CD4-positive, alpha-beta T cell (primary cell): Measurements from ENCODE around the gene KRTAP5-1. TPM values are rescaled to one million over a fixed set of nuclear protein-coding genes. Genes with fewer than 3 reads are reported as not detected.
"Not testable (repeated sequence)": the region's sequence is repeated elsewhere in the genome, so short reads cannot be mapped to it uniquely, and the experiment has no call there.

Experiments
- ATAC-seq: fragments of 200-7000 bp; cut with Tn5 transposase; one replicate; pipeline ENCODE4 v1.10.0; 2022; ENCODE audit warnings: mild to moderate bottlenecking; ENCODE audit not compliant: poor library complexity
- CTCF ChIA-PET: fragments of 350-600 bp; sonication (Branson Sonifier 250); formaldehyde crosslinking; loops from one replicate; lab custom pipeline; 2021; ENCODE audit warnings: antibody characterized with exemption, inconsistent platforms; lab: Charles Lee
- POLR2A ChIA-PET: fragments of 350-600 bp; sonication (Branson Sonifier 250); formaldehyde crosslinking; loops from one replicate; lab custom pipeline; 2021; ENCODE audit warnings: antibody characterized with exemption, inconsistent platforms; lab: Charles Lee
- DNase-seq, 14 experiments: peaks; one replicate each; pipeline ENCODE4 v3.0.0-alpha.2; 2013 to 2020; ENCODE audit warnings: mixed read lengths in 2 of 14
- H3K27ac ChIP-seq, 2 donors: one replicate each; pipeline versions ENCODE4 v1.5.1 to v1.7.0; 2013; ENCODE audit warnings: low read length in 2 of 2, low read depth in 1 of 2, mild to moderate bottlenecking in 1 of 2
- H3K27me3 ChIP-seq, 2 experiments: 1 replicate in 1 of 2; 2 replicates in 1 of 2; pipeline versions ENCODE4 v1.6.1 to v1.7.0; 2013; ENCODE audit warnings: low read length in 2 of 2, control low read depth in 1 of 2, mild to moderate bottlenecking in 1 of 2, moderate library complexity in 1 of 2; ENCODE audit not compliant: insufficient read depth in 2 of 2, control insufficient read depth in 1 of 2
- H3K36me3 ChIP-seq: one replicate; pipeline ENCODE4 v1.6.1; 2013; ENCODE audit warnings: low read length, control low read depth; ENCODE audit not compliant: insufficient read depth
- H3K4me1 ChIP-seq: one replicate; pipeline ENCODE4 v1.6.1; 2013; ENCODE audit warnings: low read length, control low read depth; ENCODE audit not compliant: insufficient read depth
- H3K4me3 ChIP-seq: one replicate; pipeline ENCODE4 v1.5.1; 2013; ENCODE audit warnings: mild to moderate bottlenecking, low read length, moderate library complexity
- H3K9me3 ChIP-seq, 2 experiments: 1 replicate in 1 of 2; 2 replicates in 1 of 2; pipeline versions ENCODE4 v1.6.1 to v1.7.0; 2013; ENCODE audit warnings: low read length in 2 of 2, mild to moderate bottlenecking in 2 of 2, control low read depth in 1 of 2, moderate library complexity in 1 of 2; ENCODE audit not compliant: control insufficient read depth in 1 of 2, insufficient read depth in 1 of 2
- H3K27ac Mint-ChIP-seq: one replicate; pipeline ENCODE4 v1.8.0; 2020; ENCODE audit warnings: mixed read lengths
- H3K27me3 Mint-ChIP-seq: one replicate; pipeline ENCODE4 v1.8.0; 2021; ENCODE audit warnings: mixed read lengths
- H3K36me3 Mint-ChIP-seq: one replicate; pipeline ENCODE4 v1.8.0; 2021; ENCODE audit warnings: low read depth, mixed read lengths
- H3K4me1 Mint-ChIP-seq: one replicate; pipeline ENCODE4 v1.8.0; 2021; ENCODE audit warnings: low read depth, mixed read lengths
- H3K4me3 Mint-ChIP-seq: one replicate; pipeline ENCODE4 v1.8.0; 2020; ENCODE audit warnings: mild to moderate bottlenecking, mixed read lengths
- H3K9me3 Mint-ChIP-seq: one replicate; pipeline ENCODE4 v1.8.0; 2020; ENCODE audit warnings: mixed read lengths
- CTCF ChIP-seq: fragments of 200-600 bp; IDR thresholded peaks from one replicate; pipeline ENCODE4 v1.8.0; 2022; ENCODE audit warnings: antibody characterized with exemption, mild to moderate bottlenecking
- intact Hi-C, 2 experiments: fragments of 100-400 bp; cut with DNase I in 1 of 2; cut with micrococcal nuclease in 1 of 2; formaldehyde crosslinking; loops; one replicate each; pipeline versions ENCODE4 v1.15.1 to v1.9.0; 2023 to 2025; cut with DNase I, micrococcal nuclease
- total RNA-seq, 174 experiments: library from RNA in 2 of 174; stranded (reverse) in 2 of 174; gene quantifications; one replicate each; pipeline ENCODE4 v1.2.3 and lab custom pipeline; 2021 to 2026

Gene KRTAP5-1
- total RNA-seq, 2 experiments from 2014 or later = not detected

- Histone ChIP-seq H3K36me3 (no peaks in the 10 kb centered on the region), H3K27me3 (peaks cover 4 to 10% of the 10 kb centered on the region in 2 experiments), H3K27ac (no peak overlapping the region), H3K9me3 (no peaks in the 10 kb centered on the region), H3K4me1 (peaks cover 7% of the 10 kb centered on the region), H3K4me3 (no peak overlapping the region)
- DNase-seq (no peak), ATAC-seq (no peak)
- intact Hi-C loops = no loop called here
- H3K36me3 Mint-ChIP-seq = no peaks in the 10 kb centered on the region
- ChIA-PET CTCF (no interaction called here), POLR2A (interaction anchor here (0.6 to 1.2 kb wide), 3 partner anchors 8 to 961 kb away, joined by 3 read pairs; no protein-coding TSS in a partner anchor)
- H3K27me3 Mint-ChIP-seq = peaks cover 64% of the 10 kb centered on the region
- H3K4me3 Mint-ChIP-seq = no peak overlapping the region
- no peaks in the 10 kb centered on the region for H3K9me3 Mint-ChIP-seq
- H3K4me1 Mint-ChIP-seq = peaks cover 13% of the 10 kb centered on the region
- TF ChIP-seq CTCF = no peak
- no peak overlapping the region for H3K27ac Mint-ChIP-seq
Observed at GRCh38 chr11:1597331-1597993, 12.4 kb upstream of the KRTAP5-1 start.

- ATAC-seq, CTCF ChIA-PET, H3K4me3 ChIP-seq, H3K36me3 Mint-ChIP-seq, H3K9me3 Mint-ChIP-seq, H3K4me1 ChIP-seq, H3K4me3 Mint-ChIP-seq, POLR2A ChIA-PET, DNase-seq, H3K9me3 ChIP-seq, H3K36me3 ChIP-seq, intact Hi-C loops, H3K27ac Mint-ChIP-seq, H3K27ac ChIP-seq: not testable (repeated sequence)
- peaks cover 13% of the 10 kb centered on the region for H3K4me1 Mint-ChIP-seq
- peaks cover 60% of the 10 kb centered on the region for H3K27me3 Mint-ChIP-seq
- H3K27me3 ChIP-seq = peaks cover 4 to 12% of the 10 kb centered on the region in 2 experiments
Observed at GRCh38 chr11:1596576-1597121, 11.6 kb upstream of the KRTAP5-1 start.

GRCh38 chr11:1595994-1596575, 11.0 kb upstream of the KRTAP5-1 start:
- H3K27ac Mint-ChIP-seq, H3K36me3 Mint-ChIP-seq, DNase-seq, H3K4me3 Mint-ChIP-seq, POLR2A ChIA-PET, H3K27ac ChIP-seq, H3K9me3 ChIP-seq, H3K9me3 Mint-ChIP-seq, ATAC-seq, H3K36me3 ChIP-seq, H3K4me3 ChIP-seq, H3K4me1 ChIP-seq: not testable (repeated sequence)
- CTCF ChIA-PET = interaction anchor here (1.4 kb wide), 1 partner anchor 22 kb away, joined by 9 read pairs; no protein-coding TSS in a partner anchor
- intact Hi-C loops = loop anchor here in 1 of 2 experiments (2.0 kb wide), 1 partner anchor 33 kb away; the partner anchor contains the start of gene KRTAP5-5
- Mint-ChIP-seq H3K27me3 (peaks cover 57% of the 10 kb centered on the region), H3K4me1 (peaks cover 13% of the 10 kb centered on the region)
- peaks cover 4 to 12% of the 10 kb centered on the region in 2 experiments for H3K27me3 ChIP-seq

GRCh38 chr11:1592628-1593027, 7.5 kb upstream of the KRTAP5-1 start:
- Mint-ChIP-seq H3K4me1 (peaks cover 31% of the 10 kb centered on the region), H3K9me3 (no peaks in the 10 kb centered on the region), H3K4me3 (no peak overlapping the region), H3K27me3 (peaks cover 39% of the 10 kb centered on the region), H3K27ac (no peak overlapping the region), H3K36me3 (peaks cover 5% of the 10 kb centered on the region)
- intact Hi-C loops = no loop called here
- DNase-seq = no peak
- TF ChIP-seq CTCF = no peak
- Histone ChIP-seq H3K27me3 (peaks cover 0 to 2% of the 10 kb centered on the region in 2 experiments), H3K27ac (no peak overlapping the region), H3K4me1 (peaks cover 34% of the 10 kb centered on the region), H3K4me3 (no peak overlapping the region), H3K9me3 (peaks cover 0 to 9% of the 10 kb centered on the region in 2 experiments), H3K36me3 (no peaks in the 10 kb centered on the region)
- ATAC-seq = no peak
- ChIA-PET POLR2A (no interaction called here), CTCF (no interaction called here)
